AG09309 (cell line): ENCODE measurements around the gene PARP16.

Experiments used
- DNase-seq: peaks from one replicate; pipeline ENCODE4 v3.0.0-alpha.2; 2010; ENCODE audit warnings: low read depth
- H3K4me3 ChIP-seq: 2 replicates; pipeline ENCODE4 v1.5.1; 2011; ENCODE audit warnings: mild to moderate bottlenecking, low read depth, low read length, moderate library complexity; ENCODE audit not compliant: control insufficient read depth
- CTCF ChIP-seq: IDR thresholded peaks from 2 replicates; pipeline ENCODE4 v1.5.1; 2011; ENCODE audit warnings: mild to moderate bottlenecking, low read depth, low read length, inconsistent platforms; ENCODE audit not compliant: insufficient read depth, control insufficient read depth; ENCODE audit errors: missing control alignments

Gene PARP16

GRCh38 chr15:65305150-65305758 lies 18.6 kb upstream of the PARP16 start:
- no peak overlapping the region for H3K4me3 ChIP-seq
- no peak for TF ChIP-seq CTCF
- DNase-seq: no peak

- peak; percentile 88 for TF ChIP-seq CTCF
- peak; percentile 95 for DNase-seq
- H3K4me3 ChIP-seq: peak within 1 kb of the TSS; percentile 48
Measured at GRCh38 chr15:65304381-65305149, 17.9 kb upstream of the PARP16 start, which contains the start of gene RNU5B-1. RNU5B-1 (plus strand) TSS chr15:65304677.

- H3K4me3 ChIP-seq: peak overlapping the region; percentile 48
- no peak for DNase-seq
- TF ChIP-seq CTCF: no peak
Measured at GRCh38 chr15:65303687-65304380, 17.2 kb upstream of the PARP16 start.

GRCh38 chr15:65302061-65302460 lies 15.4 kb upstream of the PARP16 start:
- no peak for DNase-seq
- H3K4me3 ChIP-seq: no peak overlapping the region
- TF ChIP-seq CTCF: no peak

GRCh38 chr15:65300924-65301441 lies 14.3 kb upstream of the PARP16 start:
- TF ChIP-seq CTCF: no peak
- no peak for DNase-seq
- no peak overlapping the region for H3K4me3 ChIP-seq

GRCh38 chr15:65298731-65299130 lies 12.0 kb upstream of the PARP16 start:
- no peak overlapping the region for H3K4me3 ChIP-seq

More at GRCh38 chr15:65298731-65299130, 12.0 kb upstream of the PARP16 start:
- DNase-seq: no peak
- no peak for TF ChIP-seq CTCF
